K562 (cell line): ENCODE results near the gene EXT2. TPM values are rescaled to one million over a fixed set of nuclear protein-coding genes. Genes with fewer than 3 reads are reported as not detected.

ENCODE experiments used
- CREBBP ChIP-seq: IDR thresholded peaks from one replicate; pipeline ENCODE4 v1.6.1; 2012; ENCODE audit warnings: low read depth, mild to moderate bottlenecking, control low read depth, inconsistent platforms, low read length
- FOXA1 ChIP-seq: fragments of 450-650 bp; IDR thresholded peaks from 2 replicates; pipeline ENCODE4 v1.6.1; 2016; ENCODE audit warnings: mild to moderate bottlenecking, borderline replicate concordance
- KHSRP ChIP-seq: fragments of 450-650 bp; IDR thresholded peaks from 2 replicates; pipeline ENCODE4 v1.6.1; 2017
- MAFF ChIP-seq: IDR thresholded peaks from 2 replicates; pipeline ENCODE4 v1.6.1; 2012; ENCODE audit warnings: low read length, improper control_type of control experiment
- NEUROD1 ChIP-seq: fragments of 150-350 bp; IDR thresholded peaks from 2 replicates; pipeline ENCODE4 v1.6.1; 2014; ENCODE audit warnings: borderline replicate concordance, low read length, low read depth; ENCODE audit not compliant: partially characterized antibody
- POLR3G ChIP-seq: IDR thresholded peaks from 2 replicates; pipeline ENCODE4 v1.6.1; 2011; ENCODE audit not compliant: insufficient read length, insufficient replicate concordance; ENCODE audit errors: extremely low read depth
- SP2 ChIP-seq: IDR thresholded peaks from 2 replicates; pipeline ENCODE4 v1.6.1; 2011; ENCODE audit warnings: mild to moderate bottlenecking, low read depth, low read length, moderate library complexity; ENCODE audit not compliant: poor library complexity, severe bottlenecking; ENCODE audit errors: extremely low read depth
- TBL1XR1 ChIP-seq, 2 experiments: IDR thresholded peaks; 2 replicates each; pipeline ENCODE4 v1.6.1; 2012; ENCODE audit warnings: improper control_type of control experiment in 2 of 2, low read length in 2 of 2, mild to moderate bottlenecking in 1 of 2
- TCF7L2 ChIP-seq: fragments of 150-350 bp; IDR thresholded peaks from 2 replicates; pipeline ENCODE4 v1.6.1; 2016; ENCODE audit warnings: low read depth, mild to moderate bottlenecking, low read length, moderate library complexity
- TCFL5 ChIP-seq: fragments of 250-450 bp; sonication (Bioruptor Pico); conservative IDR thresholded peaks from 2 replicates; pipeline ENCODE4 v1.6.1; 2021; ENCODE audit warnings: mild to moderate bottlenecking, moderate library complexity, matching md5 sums
- U2AF2 ChIP-seq: fragments of 200-400 bp; formaldehyde crosslinking; optimal IDR thresholded peaks from 2 replicates; pipeline ENCODE3; 2017; ENCODE audit warnings: low read depth, mild to moderate bottlenecking, low read length
- ZNF212 ChIP-seq: fragments of 450-650 bp; formaldehyde crosslinking; IDR thresholded peaks from 2 replicates; pipeline ENCODE4 v1.4.0; 2020; ENCODE audit warnings: mild to moderate bottlenecking
- ZNF3 ChIP-seq: fragments of 250-450 bp; sonication (Bioruptor Pico); IDR thresholded peaks from 2 replicates; pipeline ENCODE4 v1.5.0; 2021; ENCODE audit warnings: mild to moderate bottlenecking, moderate library complexity
- ZNF766 ChIP-seq: fragments of 200-800 bp; sonication (Bioruptor generic); conservative IDR thresholded peaks from 2 replicates; pipeline ENCODE4 v1.6.1; 2016; ENCODE audit warnings: missing genetic modification characterization, missing compliant biosample characterization
- polyA plus RNA-seq, 8 experiments: library from polyadenylated mRNA; depleted of rRNA in 4 of 8; stranded (reverse) in 5 of 8; unstranded in 3 of 8; fragments of >200 nt; fragmentation: Nextera tagmentation in 2 of 8; fragmentation: Illumina TruSeq in 1 of 8; extraction: Ambion mirVana in 2 of 8; extraction: Trizol in 1 of 8; gene quantifications; 2 replicates each; pipeline versions ENCODE4 v1.2.1 to v1.2.3, GENCODE V29; 2011 to 2014; ENCODE audit warnings: inconsistent platforms in 1 of 8, missing spikeins in 1 of 8
- total RNA-seq, 7 experiments: library from RNA; depleted of rRNA in 6 of 7; stranded (reverse); fragments of >200 nt in 6 of 7; fragmentation: Illumina TruSeq in 2 of 7; extraction: Trizol in 2 of 7; gene quantifications; 2 replicates each; pipeline versions ENCODE4 v1.2.1 to v1.2.3, GENCODE V29; 2011 to 2021; ENCODE audit warnings: low replicate concordance in 1 of 7
- TF ChIP-seq, protein P1 (sequence below): fragments of 150-350 bp; conservative IDR thresholded peaks from 2 replicates; pipeline ENCODE4 v1.6.1; 2014; ENCODE audit warnings: low read length
- TF ChIP-seq, protein P2 (sequence below): sonication (generic); formaldehyde crosslinking; IDR thresholded peaks from 2 replicates; pipeline ENCODE4 v1.8.1; 2022; ENCODE audit warnings: missing genetic modification reagents
- TF ChIP-seq, protein P3 (sequence below): fragments of 250-450 bp; sonication (Bioruptor Pico); IDR thresholded peaks from 2 replicates; pipeline ENCODE4 v1.8.0; 2022; ENCODE audit warnings: moderate library complexity, mild to moderate bottlenecking, inconsistent platforms
- TF ChIP-seq, protein P4 (sequence below): fragments of 250-450 bp; sonication (Bioruptor Pico); IDR thresholded peaks from 2 replicates; pipeline ENCODE4 v1.5.0; 2021; ENCODE audit warnings: mild to moderate bottlenecking, borderline replicate concordance
- TF ChIP-seq, protein P5 (sequence below): fragments of 450-650 bp; formaldehyde crosslinking; IDR thresholded peaks from 2 replicates; pipeline ENCODE4 v1.4.0; 2022; ENCODE audit warnings: missing genetic modification characterization

The EXT2 gene
- total and polyA plus RNA-seq, 9 of the 15 experiments (the other 6 are each of a cell fraction or from before 2014, with no cell fraction given) = 7.5 to 52.1 (median 38.1) TPM

DNA sequence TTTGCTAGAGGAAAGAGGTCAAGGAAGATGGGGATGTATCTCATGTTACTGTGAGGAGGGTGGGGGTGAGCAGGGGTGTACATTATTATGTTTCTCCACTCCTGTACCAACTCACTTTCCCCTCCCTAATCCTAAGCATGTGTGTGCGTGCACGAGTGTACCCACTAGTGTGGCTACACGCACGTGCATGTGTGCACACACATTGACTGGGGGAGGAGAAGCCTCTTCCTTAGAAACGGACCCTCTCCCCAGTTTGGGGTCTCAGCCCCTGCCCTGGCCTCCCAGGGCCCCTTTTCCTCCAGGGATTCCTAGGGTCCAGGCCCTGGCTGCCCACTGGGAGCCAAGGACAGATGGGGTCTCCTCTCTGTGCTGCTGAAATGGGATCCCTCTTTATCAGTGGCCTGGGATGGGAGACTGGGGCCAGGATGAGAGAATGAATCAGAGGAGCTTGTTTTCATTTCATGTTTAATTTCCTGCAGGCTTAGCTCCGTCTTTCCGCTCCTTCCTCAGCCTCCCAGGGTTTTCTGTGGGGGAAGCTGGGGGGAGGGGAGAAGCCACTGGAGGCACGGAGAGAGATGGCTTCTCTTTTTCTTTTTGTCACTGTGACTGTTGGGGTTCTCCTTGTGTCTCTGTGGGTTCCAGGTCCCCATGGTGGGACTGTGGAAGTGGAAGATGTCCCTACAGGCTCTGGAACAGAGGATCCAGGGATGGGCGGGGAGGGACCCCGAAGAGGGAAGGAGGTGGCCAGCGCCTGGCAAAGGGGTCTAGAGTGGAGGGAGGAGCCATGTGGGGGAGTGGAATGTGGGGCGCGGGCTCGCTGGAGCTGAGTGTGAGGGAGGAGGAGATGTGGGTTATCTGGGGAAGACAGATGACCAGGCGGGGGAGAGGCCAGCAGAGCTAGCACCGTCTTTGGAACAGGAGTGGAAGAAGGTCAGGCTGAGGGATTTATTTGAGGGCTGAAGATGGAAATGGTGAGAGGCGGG, 174.2 kb downstream of the EXT2 start (continued):
- TF ChIP-seq, protein P1, sequence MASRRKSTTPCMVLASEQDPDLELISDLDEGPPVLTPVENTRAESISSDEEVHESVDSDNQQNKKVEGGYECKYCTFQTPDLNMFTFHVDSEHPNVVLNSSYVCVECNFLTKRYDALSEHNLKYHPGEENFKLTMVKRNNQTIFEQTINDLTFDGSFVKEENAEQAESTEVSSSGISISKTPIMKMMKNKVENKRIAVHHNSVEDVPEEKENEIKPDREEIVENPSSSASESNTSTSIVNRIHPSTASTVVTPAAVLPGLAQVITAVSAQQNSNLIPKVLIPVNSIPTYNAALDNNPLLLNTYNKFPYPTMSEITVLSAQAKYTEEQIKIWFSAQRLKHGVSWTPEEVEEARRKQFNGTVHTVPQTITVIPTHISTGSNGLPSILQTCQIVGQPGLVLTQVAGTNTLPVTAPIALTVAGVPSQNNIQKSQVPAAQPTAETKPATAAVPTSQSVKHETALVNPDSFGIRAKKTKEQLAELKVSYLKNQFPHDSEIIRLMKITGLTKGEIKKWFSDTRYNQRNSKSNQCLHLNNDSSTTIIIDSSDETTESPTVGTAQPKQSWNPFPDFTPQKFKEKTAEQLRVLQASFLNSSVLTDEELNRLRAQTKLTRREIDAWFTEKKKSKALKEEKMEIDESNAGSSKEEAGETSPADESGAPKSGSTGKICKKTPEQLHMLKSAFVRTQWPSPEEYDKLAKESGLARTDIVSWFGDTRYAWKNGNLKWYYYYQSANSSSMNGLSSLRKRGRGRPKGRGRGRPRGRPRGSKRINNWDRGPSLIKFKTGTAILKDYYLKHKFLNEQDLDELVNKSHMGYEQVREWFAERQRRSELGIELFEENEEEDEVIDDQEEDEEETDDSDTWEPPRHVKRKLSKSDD = no peak
- no peak for TF ChIP-seq SP2
- no peak for TF ChIP-seq FOXA1
- no peak; the same call in 1 of the 2 replicates for TF ChIP-seq ZNF766 (CRISPR knock-in tag)
- TF ChIP-seq CREBBP = no peak
- no peak for TF ChIP-seq MAFF
- no peak for TF ChIP-seq ZNF3 (CRISPR knock-in tag)
- no peak for TF ChIP-seq POLR3G
- TF ChIP-seq ZNF212 (CRISPR knock-in tag) = no peak
- TF ChIP-seq, protein P2, sequence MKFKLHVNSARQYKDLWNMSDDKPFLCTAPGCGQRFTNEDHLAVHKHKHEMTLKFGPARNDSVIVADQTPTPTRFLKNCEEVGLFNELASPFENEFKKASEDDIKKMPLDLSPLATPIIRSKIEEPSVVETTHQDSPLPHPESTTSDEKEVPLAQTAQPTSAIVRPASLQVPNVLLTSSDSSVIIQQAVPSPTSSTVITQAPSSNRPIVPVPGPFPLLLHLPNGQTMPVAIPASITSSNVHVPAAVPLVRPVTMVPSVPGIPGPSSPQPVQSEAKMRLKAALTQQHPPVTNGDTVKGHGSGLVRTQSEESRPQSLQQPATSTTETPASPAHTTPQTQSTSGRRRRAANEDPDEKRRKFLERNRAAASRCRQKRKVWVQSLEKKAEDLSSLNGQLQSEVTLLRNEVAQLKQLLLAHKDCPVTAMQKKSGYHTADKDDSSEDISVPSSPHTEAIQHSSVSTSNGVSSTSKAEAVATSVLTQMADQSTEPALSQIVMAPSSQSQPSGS (CRISPR knock-in tag) = no peak
- TF ChIP-seq TCF7L2 = no peak
- 0 out of 2 replicates have a peak, but pooled peaks have one; percentile 67 for TF ChIP-seq KHSRP
- TF ChIP-seq TBL1XR1 (IDR thresholded peaks at IDR 0.05; ENCODE audit: low read length in 2 of 2) = peak in 1 of 2 experiments; percentile 76; a peak in 2 of 4 replicates
- TF ChIP-seq TCFL5 (CRISPR knock-in tag) = no peak
- TF ChIP-seq, protein P3, sequence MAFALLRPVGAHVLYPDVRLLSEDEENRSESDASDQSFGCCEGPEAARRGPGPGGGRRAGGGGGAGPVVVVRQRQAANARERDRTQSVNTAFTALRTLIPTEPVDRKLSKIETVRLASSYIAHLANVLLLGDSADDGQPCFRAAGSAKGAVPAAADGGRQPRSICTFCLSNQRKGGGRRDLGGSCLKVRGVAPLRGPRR (CRISPR knock-in tag) = no peak
- no peak for TF ChIP-seq U2AF2
- TF ChIP-seq, protein P4, sequence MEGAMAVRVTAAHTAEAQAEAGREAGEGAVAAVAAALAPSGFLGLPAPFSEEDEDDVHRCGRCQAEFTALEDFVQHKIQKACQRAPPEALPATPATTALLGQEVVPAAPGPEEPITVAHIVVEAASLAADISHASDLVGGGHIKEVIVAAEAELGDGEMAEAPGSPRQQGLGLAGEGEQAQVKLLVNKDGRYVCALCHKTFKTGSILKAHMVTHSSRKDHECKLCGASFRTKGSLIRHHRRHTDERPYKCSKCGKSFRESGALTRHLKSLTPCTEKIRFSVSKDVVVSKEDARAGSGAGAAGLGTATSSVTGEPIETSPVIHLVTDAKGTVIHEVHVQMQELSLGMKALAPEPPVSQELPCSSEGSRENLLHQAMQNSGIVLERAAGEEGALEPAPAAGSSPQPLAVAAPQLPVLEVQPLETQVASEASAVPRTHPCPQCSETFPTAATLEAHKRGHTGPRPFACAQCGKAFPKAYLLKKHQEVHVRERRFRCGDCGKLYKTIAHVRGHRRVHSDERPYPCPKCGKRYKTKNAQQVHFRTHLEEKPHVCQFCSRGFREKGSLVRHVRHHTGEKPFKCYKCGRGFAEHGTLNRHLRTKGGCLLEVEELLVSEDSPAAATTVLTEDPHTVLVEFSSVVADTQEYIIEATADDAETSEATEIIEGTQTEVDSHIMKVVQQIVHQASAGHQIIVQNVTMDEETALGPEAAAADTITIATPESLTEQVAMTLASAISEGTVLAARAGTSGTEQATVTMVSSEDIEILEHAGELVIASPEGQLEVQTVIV = no peak
- TF ChIP-seq, protein P5, sequence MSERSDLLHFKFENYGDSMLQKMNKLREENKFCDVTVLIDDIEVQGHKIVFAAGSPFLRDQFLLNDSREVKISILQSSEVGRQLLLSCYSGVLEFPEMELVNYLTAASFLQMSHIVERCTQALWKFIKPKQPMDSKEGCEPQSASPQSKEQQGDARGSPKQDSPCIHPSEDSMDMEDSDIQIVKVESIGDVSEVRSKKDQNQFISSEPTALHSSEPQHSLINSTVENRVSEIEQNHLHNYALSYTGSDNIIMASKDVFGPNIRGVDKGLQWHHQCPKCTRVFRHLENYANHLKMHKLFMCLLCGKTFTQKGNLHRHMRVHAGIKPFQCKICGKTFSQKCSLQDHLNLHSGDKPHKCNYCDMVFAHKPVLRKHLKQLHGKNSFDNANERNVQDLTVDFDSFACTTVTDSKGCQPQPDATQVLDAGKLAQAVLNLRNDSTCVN (CRISPR knock-in tag) = 0 out of 2 replicates have a peak, but pooled peaks have one; percentile 33
- peak; percentile 74 for TF ChIP-seq NEUROD1
